NCI-H2227 treated with DMSO at 0.1 percent for 48 hours (cell line): ENCODE measurements around the gene ROBO2.
A peak's percentile ranks its signal among the peaks of the same experiment; 100 is the strongest.
"Not testable (repeated sequence)": the region's sequence is repeated elsewhere in the genome, so short reads cannot be mapped to it uniquely, and the experiment has no call there.

ENCODE experiments used
- DNase-seq: peaks from one replicate; lab custom pipeline; 2025; lab: John Stamatoyannopoulos, UW

Gene ROBO2

GRCh38 chr3:77326586-77326985 is 286.7 kb downstream of the ROBO2 start:
- DNase-seq: no peak

GRCh38 chr3:77328690-77329089 is 288.8 kb downstream of the ROBO2 start:
- no peak for DNase-seq

- no peak for DNase-seq
These were observed 289.2 kb downstream of the ROBO2 start for GRCh38 chr3:77329116-77329515.

GRCh38 chr3:77338195-77338594 is 298.3 kb downstream of the ROBO2 start:
- DNase-seq: no peak

- DNase-seq: no peak
These were observed 302.1 kb downstream of the ROBO2 start for GRCh38 chr3:77342027-77342426.

GRCh38 chr3:77342688-77343087 is 302.8 kb downstream of the ROBO2 start:
- no peak for DNase-seq

GRCh38 chr3:77345009-77345408 is 305.1 kb downstream of the ROBO2 start:
- DNase-seq: no peak

- DNase-seq: no peak
These were observed 308.5 kb downstream of the ROBO2 start for GRCh38 chr3:77348244-77348855.

- DNase-seq: no peak
These were observed 315.1 kb downstream of the ROBO2 start for GRCh38 chr3:77354958-77355357.

GRCh38 chr3:77362936-77363335 is 323.0 kb downstream of the ROBO2 start:
- DNase-seq: no peak

- DNase-seq: no peak
These were observed 325.3 kb downstream of the ROBO2 start for GRCh38 chr3:77365152-77365551.

- no peak for DNase-seq
These were observed 330.5 kb downstream of the ROBO2 start for GRCh38 chr3:77370413-77370812.

- no peak for DNase-seq
These were observed 332.1 kb downstream of the ROBO2 start for GRCh38 chr3:77372018-77372417.

GRCh38 chr3:77372634-77373346 is 332.9 kb downstream of the ROBO2 start:
- DNase-seq: no peak

GRCh38 chr3:77373619-77374018 is 333.7 kb downstream of the ROBO2 start:
- peak; percentile 45 for DNase-seq

- no peak for DNase-seq
These were observed 336.6 kb downstream of the ROBO2 start for GRCh38 chr3:77376511-77376910.

GRCh38 chr3:77377717-77378116 is 337.8 kb downstream of the ROBO2 start:
- DNase-seq: no peak

- DNase-seq: no peak
These were observed 340.2 kb downstream of the ROBO2 start for GRCh38 chr3:77380136-77380535.

- DNase-seq: no peak
These were observed 341.5 kb downstream of the ROBO2 start for GRCh38 chr3:77381431-77381830.

- DNase-seq: no peak
These were observed 352.3 kb downstream of the ROBO2 start for GRCh38 chr3:77392181-77392580.

- no peak for DNase-seq
These were observed 354.1 kb downstream of the ROBO2 start for GRCh38 chr3:77394046-77394445.

GRCh38 chr3:77404871-77405270 is 365.0 kb downstream of the ROBO2 start:
- no peak for DNase-seq

- no peak for DNase-seq
These were observed 367.5 kb downstream of the ROBO2 start for GRCh38 chr3:77407441-77407840.

- not testable (repeated sequence) for DNase-seq
These were observed 370.4 kb downstream of the ROBO2 start for GRCh38 chr3:77410334-77410733.
